Activated T-cell treated with anti-CD3 and anti-CD28 coated beads for 1 hour (primary cell): ENCODE data around the gene TNKS2.
A peak's percentile ranks its signal among the peaks of the same experiment; 100 is the strongest.
"Not testable (repeated sequence)": the region's sequence is repeated elsewhere in the genome, so short reads cannot be mapped to it uniquely, and the experiment has no call there.

Source experiments
- DNase-seq: peaks from one replicate; pipeline ENCODE4 v3.0.0-alpha.2; 2020; ENCODE audit warnings: low read depth

The TNKS2 gene

DNA sequence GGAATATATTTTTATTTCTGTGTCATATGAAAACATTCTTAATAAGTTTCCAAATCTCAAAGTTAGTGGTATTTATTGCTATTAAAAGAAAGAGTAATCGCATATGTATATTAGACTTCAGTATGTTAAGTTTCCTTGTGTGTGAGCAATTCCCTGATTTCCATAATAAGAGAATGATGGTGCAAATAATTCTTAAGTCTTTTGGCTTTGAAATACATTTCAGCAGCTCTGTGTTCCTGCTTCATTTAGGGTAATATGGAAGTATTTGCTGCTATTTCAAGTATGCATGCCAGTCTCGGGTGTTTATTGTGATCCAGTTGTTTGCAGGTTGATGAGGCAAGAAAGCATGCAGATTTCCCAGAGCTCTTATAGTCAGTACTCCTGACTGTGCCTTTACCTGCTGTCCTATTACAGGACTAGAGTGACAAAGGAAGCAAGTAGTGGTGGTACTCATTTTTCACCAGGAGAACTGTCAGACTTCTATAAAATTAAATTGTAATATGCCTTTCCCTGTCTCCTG lies 67.4 kb downstream of the TNKS2 start:
- DNase-seq: no peak

DNA sequence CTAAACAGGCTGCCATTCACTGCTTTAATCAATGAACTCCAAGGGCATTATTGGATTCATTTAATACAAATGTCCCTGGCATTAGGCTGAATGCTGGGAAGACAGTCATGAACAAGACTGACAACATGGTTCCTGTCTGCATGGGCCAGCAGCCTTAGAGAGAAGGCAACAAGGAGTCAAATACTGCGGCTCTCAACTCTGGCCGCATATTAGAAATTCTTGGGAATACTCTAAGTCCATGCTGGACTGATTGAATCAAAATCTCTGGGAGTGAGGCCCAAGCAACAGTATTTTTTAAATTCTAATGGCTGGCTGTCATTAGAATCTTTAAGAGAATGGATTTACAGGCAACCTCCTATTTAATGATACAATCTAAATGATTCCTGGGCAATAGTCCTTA lies 76.9 kb downstream of the TNKS2 start:
- no peak for DNase-seq

DNA sequence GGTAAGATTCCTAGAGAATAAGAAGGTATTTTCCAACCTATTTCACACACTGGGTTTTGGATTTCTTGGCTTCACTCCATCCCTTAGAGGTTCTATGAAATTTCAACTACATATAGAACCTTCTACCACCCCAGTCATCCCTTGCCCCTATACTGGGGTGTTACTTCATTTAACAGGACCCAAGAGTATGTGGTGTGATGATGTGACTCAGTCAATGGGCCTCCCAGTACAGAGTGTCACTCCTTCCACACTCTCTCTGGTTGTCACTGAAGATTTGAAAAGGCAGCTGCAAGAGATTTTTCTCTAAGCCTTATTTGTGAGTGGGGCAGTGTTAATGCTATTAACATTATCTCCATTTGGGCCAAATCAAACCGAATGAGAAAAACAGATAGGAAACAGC lies 77.6 kb downstream of the TNKS2 start:
- DNase-seq: no peak

DNA sequence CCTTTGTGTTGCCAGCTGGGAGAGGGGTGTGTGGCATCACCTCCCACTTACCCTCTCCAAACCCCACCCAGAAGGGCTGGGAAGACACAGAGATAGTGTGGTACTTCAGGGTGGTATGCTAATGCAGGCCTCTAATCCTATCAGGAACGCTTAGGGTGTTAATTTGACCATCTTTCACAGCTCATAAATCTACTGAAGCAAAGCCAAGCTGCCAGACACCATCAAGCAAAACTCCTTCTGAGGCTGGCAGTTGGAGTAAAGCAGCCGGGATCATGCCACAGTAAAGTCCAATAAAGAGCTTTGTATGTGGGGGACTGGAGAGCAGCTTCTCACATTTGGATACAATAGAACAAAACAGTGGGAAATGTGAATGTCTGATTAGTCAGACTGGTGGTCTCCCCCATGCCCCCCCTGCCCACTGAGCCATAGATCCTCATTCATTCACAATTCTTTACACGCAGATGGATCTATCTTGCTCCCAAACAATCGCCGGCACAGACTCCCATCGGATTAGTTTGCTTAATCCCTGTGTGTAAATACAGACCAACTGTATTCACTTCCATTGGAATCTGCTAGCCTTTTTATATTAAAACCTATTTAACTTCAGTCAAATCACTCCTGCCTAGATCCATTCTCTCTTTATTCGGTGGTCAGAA lies 81.4 kb downstream of the TNKS2 start:
- no peak for DNase-seq

DNA sequence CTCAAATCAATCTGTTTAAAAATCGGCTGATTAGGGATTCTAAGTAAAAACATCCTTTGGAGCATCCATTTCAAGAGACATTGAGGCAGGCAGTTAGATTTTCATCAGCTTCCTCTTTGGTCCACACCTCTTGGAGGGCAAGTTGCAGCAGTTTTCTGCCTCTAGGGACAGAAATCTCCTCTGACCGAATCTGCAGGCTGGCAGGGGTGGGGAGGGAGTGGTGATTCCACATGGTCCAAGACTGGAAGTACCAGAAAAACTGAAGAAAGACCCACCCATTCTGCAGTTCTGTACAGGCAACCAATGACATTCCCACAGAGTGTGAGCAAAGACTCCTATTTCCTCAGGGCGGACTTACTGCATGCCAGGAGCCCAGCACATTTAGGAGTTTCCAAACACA lies 82.1 kb downstream of the TNKS2 start:
- DNase-seq: no peak

DNA sequence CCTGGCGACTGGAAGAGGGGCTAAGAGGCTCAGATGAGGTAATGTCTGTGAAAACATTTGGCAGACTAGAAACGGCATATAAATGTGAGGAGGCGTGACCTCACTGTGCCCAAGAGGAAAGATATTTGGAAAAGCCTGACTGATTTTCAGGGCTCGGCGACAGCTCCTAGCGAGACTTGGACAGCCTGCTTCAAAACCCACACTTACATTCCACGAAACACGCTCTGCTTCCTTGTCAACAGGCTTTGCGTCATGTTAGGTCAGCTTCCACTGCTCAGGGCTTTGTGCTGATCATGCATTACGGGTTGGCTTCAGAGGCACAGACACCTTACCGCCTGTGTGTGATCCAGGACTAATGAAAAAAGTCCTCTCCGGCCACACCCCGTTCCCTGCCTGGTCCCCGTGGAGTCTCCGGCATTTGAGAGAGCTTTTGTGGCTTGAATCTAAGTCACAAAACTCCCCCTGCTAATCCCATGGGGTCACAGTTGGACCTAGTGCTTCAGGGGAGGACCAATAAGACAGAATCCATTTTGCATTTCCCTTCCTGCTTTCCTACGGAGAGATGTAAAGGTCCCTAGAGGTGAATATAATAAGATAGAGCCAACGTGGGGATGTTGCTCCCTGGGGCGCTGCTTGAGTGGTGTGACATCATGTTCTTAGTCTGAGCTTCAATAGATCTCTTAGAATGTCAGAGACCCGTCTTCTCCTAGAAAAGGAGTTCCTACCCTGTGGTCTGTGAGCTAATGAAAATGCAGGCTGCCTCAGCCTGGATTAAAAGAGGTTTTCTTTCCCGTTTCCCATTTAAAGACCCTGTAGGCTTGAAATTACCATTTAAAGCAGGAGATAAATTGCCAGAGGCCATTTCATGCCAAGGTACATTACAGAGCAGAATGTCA lies 85.6 kb downstream of the TNKS2 start:
- DNase-seq: no peak

DNA sequence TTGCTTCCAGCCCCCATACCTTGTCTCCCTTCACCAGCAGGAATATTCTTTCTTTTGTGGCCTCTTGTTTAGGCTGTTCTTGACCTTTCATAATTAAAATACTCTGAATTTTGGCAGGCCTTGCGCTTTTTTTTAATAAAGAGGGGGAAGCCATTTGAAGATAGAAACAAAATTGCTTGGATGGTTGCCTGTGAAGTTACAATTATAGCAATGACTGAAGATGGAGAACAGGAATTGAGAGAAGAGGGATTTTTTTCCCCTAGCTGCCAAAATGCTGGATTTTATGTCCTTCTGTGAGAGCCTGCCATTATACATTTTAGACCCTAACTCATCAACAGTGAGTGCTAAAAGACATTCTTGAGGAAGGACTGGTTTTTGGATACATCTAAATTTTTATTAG lies 86.3 kb downstream of the TNKS2 start:
- DNase-seq: no peak

DNA sequence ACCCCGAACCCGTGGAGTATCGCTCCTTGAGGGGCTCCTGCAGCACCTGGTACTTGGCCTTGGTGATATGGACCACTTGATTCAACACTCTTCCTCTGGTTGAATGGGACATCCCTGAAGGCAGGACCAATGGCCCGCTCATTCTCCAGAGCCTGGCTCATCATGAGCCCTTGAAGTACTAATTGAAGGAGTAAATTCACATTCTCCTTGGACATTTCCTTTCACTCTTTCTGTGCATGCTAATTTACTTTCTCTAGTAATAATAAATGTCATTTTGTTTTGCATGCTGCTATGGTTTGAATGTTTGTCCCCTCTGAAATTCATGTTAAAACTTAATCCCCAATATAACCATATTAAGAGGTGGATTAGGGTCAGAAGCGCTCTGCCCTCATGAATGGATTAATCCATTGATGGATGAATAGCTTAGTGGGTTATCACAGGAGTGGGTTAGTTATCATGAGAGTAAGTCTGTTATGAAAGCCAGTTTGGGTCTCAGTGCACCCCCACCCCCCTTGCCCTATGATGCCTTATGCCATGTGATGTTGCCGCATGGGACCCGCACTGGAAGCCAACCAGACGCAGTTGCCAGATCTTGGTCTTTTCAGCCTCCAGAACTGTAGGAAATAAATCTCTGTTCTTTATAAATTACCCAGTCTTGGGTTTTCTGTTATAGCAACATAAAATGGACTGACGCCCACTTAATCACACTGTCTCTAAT lies 87.3 kb downstream of the TNKS2 start:
- no peak for DNase-seq

DNA sequence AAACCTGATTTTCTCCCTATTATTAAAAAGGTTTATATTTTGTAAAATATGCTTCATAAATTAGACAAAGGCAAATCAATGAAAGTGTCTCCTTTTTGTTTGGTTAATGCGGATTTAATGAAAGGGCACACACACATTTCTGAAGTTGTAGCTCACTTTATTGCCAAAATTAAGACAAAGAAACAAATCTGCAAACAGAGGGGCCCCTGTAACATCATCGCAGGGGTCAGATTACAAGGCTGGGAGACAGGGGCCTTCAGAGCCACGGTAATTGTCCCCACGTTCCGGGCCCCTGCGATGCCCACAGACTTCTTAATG lies 88.7 kb downstream of the TNKS2 start:
- DNase-seq: no peak

DNA sequence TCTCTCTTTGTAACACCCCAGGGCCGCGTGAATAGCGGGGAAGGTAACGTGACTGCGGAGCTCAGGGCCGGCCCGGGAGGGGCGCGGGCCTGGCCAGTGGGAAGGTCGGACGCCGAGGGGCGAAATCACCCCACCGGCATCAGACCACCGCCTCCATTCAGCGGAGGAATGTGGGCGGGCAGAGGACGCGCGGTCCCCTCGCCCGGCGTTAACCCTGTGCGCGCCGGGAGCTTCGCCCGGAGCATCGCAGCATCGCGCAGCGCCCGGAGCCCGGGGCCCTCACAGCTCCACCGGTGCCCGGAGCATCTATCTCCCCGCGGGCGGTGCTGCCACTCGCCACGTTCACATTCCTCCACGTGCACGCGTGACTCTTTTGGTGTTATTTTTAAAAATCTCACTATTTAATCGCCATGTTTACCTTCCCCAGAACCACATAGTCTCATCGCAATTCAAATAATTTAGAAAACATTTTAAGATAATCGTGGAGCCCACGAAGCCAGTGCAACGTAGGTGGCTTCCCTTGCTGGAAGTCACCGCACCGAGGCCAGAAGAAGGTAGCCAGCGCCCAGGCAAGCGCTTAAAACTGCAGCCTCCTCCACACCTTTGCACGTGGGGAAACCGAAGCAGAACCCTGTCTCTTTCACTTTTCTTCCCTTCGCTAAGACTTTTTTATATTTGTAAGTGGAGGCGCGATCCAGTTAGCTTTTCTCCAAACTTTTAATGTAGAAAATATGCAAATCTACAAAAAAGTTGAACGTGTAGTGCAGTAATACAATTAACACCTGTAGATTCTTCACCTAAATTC lies 89.2 kb downstream of the TNKS2 start:
- DNase-seq: no peak

DNA sequence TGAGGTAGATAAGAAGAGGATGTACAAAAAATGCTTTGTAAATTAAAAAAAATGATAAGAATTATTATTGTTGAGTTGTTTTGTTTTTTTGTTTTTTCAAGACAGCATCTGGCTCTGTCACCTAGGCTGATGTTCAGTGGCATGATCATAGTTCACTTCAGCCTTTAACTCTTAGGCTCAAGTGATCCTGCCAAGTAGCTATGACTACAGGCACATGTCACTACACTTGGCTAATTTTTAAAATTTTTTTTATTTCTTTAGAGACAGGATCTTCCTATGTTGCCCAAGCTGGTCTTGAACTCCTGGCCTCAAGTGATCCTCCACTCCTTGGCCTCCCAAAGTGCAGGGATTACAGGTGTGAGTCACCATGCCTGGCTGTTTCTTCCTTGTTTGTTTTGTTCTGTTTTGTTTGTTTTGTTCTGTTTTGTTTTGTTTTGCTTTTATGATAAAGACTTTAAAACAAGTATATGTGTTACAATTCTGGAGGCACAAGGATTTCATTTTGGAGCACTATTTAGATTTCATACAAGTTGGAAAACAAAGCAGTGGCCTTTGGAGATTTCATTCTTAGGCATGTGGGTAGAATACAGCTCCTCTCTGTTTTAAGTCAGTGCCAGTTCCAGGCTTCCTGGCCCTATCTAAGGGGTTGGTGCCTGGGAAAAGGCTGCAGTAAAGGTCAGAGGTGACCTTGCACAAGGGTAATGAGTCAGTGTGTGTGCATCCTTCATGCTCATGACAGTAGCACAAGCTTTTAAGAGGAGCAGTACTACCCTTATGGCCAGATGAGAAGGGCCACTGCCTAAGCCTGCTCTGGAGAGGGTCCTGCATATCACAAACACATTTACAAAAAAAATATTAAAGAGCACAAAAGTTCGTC lies 93.1 kb downstream of the TNKS2 start:
- no peak for DNase-seq

DNA sequence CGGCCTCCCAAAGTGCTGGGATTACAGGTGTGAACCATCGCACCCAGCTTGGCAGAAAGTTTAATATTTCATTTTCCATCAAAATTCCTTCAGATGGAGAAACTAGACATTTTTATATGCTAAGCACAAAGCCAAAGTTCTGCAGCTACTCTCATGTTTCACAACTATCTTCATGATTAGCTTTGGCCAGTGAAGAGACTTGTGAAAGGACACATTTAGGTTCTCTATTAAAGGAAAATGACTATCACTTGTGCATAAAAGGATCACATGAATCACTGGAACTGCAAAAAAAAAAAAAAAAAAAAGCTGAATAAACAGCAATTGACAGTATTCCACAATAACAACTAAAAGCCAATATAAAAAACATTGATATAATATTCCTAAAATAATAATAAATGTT lies 94.8 kb downstream of the TNKS2 start:
- DNase-seq: no peak

DNA sequence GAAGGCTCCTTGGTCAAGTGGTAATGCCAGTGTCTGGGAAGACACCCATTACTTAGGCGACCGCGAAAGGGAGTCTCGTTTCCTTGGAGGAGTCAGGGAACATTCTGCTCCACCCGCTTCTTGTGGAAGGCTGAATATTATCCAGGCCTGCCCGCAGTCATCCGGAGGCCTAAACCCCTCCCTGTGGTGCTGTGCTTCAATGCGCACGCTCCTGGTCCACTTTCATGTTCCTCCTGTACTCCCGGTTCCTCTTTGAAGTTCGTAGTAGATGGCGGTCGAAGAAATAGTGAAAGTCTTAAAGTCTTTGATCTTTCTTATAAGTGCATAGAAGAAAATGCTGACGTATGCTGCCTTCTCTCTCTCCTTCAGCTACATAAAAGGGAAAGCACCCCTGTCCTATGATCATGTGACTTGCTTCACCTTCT lies 96.0 kb downstream of the TNKS2 start:
- DNase-seq: not testable (repeated sequence)

DNA sequence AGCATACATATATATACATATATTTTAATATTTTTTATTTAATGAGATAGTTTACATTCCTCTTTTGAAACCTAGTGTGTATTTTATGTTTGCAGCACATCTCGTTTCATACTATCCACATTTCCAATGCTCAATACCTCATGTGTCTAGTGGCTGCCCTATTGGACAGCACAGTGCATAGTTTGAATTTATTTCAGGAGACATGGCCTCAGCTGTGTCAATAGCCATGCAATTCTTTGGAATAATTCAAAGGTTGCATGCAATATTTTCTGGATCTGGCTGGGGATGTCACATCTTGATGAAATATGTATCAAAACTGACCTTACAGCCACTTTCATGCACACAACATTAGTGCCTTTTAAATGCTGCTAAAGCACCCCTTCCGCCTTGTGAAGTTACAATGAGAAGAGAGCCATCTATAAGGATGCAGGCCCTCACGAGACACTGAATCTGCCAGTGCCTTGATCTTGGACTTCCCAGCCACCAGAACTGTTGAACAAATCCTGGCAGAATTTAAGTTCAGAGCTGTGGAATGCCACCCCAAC lies 98.1 kb downstream of the TNKS2 start:
- no peak for DNase-seq

DNA sequence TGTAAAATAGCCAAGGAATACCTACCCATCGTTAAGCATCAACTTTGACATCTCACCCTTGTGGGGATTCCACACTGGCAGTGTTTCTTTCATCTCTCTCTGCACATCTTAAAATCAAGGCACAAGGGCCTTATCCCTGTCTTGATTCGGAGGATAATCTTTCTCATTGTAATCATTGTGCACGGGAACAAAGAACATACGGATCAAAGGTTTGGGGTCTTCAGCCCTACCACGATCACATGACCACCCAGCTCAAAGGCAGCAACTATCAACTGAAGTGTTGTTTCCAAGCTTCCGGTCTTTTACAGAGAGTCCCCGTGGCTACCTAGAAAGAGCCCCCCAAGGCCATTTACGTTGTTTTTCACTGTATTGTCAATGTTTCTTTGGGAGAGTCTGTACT lies 99.2 kb downstream of the TNKS2 start:
- no peak for DNase-seq

DNA sequence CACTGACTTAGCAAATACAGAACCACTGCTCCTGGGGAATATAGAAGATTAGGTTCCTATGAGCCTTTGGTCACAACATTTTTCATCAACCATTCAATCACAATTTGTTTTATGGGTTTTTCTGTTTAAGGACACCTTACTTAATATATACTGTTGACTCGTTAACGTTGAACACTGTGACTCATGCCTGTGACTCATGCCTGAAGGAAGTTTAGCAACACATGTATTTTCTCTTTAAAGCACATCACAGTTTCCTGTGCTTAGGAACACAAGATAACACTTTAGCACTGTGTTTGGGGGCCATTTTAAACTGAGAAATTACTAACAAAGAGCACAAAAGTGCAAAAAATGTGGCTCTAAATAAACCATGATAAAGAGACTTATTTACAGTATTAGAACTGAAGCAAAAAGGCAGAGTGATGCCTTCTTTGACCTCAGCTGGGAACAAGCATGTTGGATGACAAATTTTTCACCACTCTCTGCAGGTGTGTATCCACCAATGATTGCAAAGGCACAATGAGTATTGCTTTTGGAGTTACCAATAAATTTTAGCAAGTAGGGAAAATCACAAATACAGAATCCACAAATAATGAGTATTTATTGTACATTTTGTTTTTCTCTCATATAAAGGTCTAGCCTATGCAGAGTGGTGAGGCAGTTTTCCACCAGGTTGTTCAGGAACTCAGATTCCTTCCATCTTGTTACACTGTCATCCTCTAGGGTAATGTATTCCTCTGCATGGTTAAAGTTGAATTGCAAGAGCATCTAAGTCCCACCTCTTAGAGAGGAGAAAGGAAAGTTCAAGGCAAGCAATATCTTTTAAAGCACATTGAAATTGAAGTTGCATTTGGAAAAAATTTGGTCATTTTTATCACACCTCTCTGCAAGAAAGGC lies 103.8 kb downstream of the TNKS2 start:
- peak; percentile 14 for DNase-seq

DNA sequence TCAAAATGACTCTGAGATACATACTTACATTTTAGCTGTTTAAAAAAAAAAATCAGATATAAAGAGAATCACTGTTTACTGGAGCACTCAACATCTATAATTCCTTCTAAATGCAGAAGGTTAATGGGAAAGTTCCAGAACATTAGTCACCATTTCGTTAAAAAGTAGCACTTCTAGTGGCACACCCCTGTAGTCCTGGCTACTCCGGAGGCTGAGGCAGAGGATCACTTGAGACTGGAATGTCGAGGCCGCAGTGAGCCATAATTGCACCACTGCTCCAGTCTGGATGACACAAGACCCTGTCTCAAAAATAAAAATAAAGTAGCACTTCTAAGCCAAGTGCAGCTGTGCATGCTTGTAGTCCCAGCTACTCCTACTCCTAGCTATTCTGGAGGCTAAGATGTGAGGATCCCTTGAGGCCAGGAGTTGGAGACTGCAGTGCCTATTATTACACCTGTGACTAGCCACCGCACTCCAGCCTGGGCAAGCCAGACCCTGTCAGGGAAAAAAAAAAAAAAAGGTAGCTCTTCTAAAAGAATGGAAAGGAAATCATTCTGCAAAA lies 108.9 kb downstream of the TNKS2 start:
- no peak for DNase-seq

DNA sequence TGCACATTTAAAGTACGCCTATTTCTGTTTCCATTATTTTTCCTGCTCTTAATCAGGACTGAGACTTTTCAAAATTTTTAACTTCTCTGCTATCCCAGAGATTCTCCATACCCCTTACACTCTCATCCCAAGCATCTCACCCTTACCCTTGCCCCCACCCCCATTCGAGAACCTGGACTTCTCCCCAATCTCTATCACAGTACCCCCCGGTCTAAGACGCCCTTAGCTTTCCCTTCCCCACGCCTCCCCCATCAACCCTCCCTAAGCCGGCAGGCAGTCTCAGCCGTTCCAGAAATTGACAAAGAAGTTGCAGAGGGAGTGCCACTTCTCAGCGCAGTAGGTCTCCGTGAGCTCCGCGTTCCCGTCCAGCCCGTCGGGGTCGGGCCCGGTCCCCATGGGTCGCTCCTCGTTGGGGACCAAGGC lies 109.7 kb downstream of the TNKS2 start:
- DNase-seq: no peak
